IPS-18c (cell line): ENCODE results near the gene ACP4.

Source experiments
- H3K4me3 ChIP-seq: 2 replicates; pipeline ENCODE4 v1.7.0; 2013; ENCODE audit warnings: low read depth, mild to moderate bottlenecking, low read length, moderate library complexity; ENCODE audit not compliant: insufficient read depth
- H3K9me3 ChIP-seq: one replicate; pipeline ENCODE4 v1.6.1; 2013; ENCODE audit warnings: mild to moderate bottlenecking, low read length, moderate library complexity; ENCODE audit not compliant: control insufficient read depth, insufficient read depth

ACP4 gene

GRCh38 chr19:50793558-50794065 is 3.4 kb downstream of the ACP4 start:
- Histone ChIP-seq H3K9me3 (no peaks in the 10 kb centered on the region), H3K4me3 (no peak overlapping the region)

DNA sequence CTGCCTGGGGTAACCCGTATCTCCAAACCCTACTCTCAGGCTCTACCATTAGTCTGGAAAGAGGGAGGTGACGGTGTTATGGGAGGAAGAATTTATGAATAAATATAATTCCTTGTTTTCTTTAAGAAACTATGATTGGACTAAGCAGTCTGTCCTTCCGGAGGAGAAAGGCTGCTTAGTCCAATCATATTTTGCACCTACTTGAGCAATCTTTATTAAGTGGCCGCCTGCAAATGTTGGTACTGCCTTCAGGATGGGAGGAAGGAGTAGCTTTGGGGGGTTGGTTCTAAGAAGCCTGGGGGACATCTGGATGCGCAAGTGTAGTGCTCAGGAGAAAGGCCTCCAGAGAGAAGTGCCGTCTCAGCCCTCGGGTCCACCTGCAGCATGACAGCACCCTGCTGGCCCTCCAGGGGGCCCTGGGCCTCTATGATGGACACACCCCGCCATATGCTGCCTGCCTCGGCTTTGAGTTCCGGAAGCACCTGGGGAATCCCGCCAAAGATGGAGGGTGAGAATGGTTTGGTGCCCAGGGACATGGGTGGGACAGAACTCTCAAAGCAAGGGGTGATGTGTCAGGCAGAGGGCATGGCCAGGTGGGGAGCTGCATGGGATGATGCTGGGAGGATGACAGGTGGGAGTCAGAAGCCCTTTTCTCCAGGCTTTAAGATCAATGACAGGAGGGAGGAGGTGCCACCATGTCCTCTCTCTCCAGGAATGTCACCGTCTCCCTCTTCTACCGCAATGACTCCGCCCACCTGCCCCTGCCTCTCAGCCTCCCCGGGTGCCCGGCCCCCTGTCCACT is 4.1 kb downstream of the ACP4 start:
- no peak overlapping the region for H3K4me3 ChIP-seq
- H3K9me3 ChIP-seq: no peaks in the 10 kb centered on the region

- no peak overlapping the region for H3K4me3 ChIP-seq
- H3K9me3 ChIP-seq: no peaks in the 10 kb centered on the region
Observed at GRCh38 chr19:50794876-50795663, 4.9 kb downstream of the ACP4 start.

GRCh38 chr19:50795664-50796073 is 5.5 kb downstream of the ACP4 start:
- no peak overlapping the region for H3K4me3 ChIP-seq
- H3K9me3 ChIP-seq: no peaks in the 10 kb centered on the region

- H3K4me3 ChIP-seq: no peak overlapping the region
- no peaks in the 10 kb centered on the region for H3K9me3 ChIP-seq
Observed at GRCh38 chr19:50796128-50796633, 6.0 kb downstream of the ACP4 start.

- Histone ChIP-seq H3K9me3 (no peaks in the 10 kb centered on the region), H3K4me3 (no peak overlapping the region)
Observed at GRCh38 chr19:50796634-50797428, 6.6 kb downstream of the ACP4 start.

GRCh38 chr19:50797429-50797780 is 7.2 kb downstream of the ACP4 start:
- Histone ChIP-seq H3K4me3 (no peak overlapping the region), H3K9me3 (no peaks in the 10 kb centered on the region)

- H3K4me3 ChIP-seq: no peak overlapping the region
- H3K9me3 ChIP-seq: no peaks in the 10 kb centered on the region
Observed at GRCh38 chr19:50797781-50798658, 7.8 kb downstream of the ACP4 start.

DNA sequence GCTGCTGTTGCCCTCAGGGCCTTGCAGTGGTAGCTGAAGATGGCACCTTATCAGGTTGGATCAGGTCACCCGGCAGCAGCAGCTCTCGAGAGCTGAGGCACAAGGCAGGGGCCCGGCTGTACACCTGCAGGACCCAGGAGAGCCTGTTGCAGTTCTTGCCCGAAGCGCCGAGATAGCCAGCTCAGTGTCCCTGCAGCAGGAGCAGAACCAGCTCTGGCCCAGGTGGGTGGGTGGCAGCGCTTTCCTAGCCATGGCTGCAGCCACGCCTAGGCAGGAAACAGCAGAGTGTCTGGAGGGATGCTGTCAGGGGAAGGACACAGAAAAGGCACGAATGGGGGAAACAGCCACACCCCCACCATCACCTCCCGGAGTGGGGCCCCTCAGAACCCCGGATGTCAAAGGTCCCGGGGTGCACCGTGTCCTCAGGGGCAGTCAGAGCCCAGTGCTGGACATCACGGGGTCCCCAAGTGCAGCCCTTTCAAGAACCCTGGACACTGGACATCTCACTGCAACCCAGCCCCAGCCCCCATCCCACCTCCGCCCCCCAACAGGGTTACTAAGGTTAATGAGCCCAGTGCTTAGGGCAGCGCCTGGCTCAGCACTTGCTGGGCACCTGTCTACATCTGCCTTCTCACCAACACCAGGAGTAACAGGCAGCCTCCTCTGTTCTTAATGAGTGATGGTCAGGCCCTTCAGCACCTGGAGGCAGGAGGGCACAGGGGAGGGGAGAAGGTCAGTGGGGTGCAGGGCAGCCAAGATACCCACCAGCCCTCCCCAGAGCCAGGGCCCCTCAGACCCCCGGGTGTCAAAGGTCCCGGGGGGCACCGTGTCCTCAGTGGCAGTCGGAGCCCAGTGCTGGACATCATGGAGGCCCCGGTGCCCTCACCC is 8.7 kb downstream of the ACP4 start:
- Histone ChIP-seq H3K4me3 (no peak overlapping the region), H3K9me3 (no peaks in the 10 kb centered on the region)

DNA sequence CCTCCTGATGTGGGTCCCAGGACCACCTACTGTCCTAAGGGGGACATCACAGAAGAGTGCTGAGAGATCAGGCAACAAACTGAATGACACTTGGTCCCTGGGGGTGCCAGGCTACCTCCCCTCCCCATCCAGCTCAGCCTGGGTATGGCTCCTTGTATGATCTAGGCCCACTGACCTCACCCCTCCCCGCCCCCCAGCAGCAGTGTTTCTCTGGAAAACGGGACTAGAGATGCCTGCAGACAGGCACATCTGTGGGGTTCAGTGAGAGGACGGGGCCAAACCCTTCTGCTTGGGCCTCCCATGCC is 9.3 kb downstream of the ACP4 start:
- H3K9me3 ChIP-seq: no peaks in the 10 kb centered on the region
- H3K4me3 ChIP-seq: no peak overlapping the region

GRCh38 chr19:50801107-50801506 is 10.9 kb downstream of the ACP4 start:
- Histone ChIP-seq H3K4me3 (no peak overlapping the region), H3K9me3 (no peaks in the 10 kb centered on the region)

DNA sequence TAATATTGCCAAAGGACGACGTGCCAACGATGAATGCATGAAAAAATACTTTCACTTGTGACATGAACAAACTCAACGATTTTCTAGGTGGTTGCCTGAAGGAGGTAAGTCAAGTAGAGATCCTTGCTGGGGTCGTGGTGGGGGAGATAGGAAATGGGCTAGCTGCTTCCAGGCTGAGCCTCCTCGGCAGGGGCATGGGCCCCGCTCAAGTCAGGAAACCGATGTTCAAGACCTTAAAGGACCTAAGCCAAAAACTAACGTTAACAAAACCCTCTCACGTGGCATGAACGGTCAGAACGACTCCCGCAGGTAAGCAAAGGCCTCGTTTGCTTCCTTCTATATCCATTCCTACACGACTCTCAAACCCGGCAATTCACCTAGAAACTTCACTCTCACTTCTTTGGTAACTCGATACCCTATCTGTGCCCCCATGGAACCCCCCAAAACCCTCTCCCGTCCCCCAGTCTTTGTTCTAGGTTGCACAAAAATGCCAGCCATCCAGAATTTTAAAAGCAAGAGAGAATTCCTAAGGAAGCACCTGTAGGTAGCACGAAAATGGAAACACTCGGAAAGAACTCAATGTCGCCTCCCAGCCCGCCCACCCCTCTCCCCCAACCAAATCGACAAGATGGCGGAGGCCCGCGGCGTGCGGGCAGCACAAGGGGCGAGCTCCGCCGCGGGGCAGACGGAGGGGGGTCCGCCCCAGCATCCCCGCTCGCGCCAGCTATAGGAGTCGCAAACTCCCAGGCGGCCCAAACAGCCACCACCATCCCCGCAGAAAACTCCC is 13.6 kb downstream of the ACP4 start:
- H3K4me3 ChIP-seq: peak overlapping the region; percentile 99
- no peaks in the 10 kb centered on the region for H3K9me3 ChIP-seq

- no peaks in the 10 kb centered on the region for H3K9me3 ChIP-seq
- H3K4me3 ChIP-seq: peak overlapping the region; percentile 99
Observed at GRCh38 chr19:50804420-50805272, 14.4 kb downstream of the ACP4 start.

- Histone ChIP-seq H3K9me3 (no peaks in the 10 kb centered on the region), H3K4me3 (no peak overlapping the region)
Observed at GRCh38 chr19:50808856-50809255, 18.6 kb downstream of the ACP4 start.
